ENCODE measurements around the gene HDAC4. TPM values are rescaled to one million over a fixed set of nuclear protein-coding genes. Genes with fewer than 3 reads are reported as not detected.

The HDAC4 gene
- total and polyA plus RNA-seq, 9 of the 15 experiments (the other 6 are each of a cell fraction or from before 2014, with no cell fraction given) = 0.11 to 20.2 (median 4.0) TPM

DNA sequence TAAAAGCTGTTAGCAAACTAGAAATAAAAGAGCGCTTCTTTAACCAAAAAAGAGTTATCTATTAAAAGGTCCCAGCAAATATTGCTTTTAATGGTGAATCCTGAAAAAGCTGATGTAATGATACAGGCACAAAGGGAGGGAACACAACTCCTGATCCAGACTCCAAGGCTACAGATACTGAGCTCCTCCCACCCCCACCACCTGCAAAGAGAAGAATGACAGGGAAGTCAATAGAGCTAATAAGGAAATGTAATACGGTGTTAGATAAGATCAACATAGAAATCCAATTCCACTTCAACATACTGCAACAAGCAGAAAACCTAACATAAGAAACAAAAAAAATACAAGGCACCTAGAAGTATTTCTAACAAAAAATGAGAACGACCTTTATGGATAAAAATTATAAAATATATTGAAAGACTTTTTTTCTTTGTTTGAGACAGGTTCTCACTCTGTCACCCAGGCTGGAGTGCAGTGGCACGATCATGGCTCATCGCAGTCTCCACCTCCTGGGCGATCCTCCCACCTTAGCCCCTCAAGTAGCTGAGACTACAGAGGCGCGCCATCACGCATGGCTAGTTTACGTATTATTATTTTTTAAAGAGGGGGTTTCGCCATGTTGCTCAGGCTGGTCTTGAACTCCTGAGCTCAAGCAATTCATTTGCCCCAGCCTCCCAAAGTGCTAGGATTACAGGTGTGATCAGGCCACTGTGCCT, 192.2 kb downstream of the HDAC4 start (continued):
- TF ChIP-seq, protein P1, sequence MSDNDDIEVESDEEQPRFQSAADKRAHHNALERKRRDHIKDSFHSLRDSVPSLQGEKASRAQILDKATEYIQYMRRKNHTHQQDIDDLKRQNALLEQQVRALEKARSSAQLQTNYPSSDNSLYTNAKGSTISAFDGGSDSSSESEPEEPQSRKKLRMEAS (CRISPR knock-in tag; IDR thresholded peaks at IDR 0.05) = no peak
- TF ChIP-seq FOXM1 (IDR thresholded peaks at IDR 0.05; ENCODE audit: low read depth) (no peak), FOXM1 (CRISPR knock-in tag; IDR thresholded peaks at IDR 0.05; ENCODE audit: low read depth) (no peak), SIRT6 (IDR thresholded peaks at IDR 0.05; ENCODE audit: low read depth, low read length) (no peak)

DNA sequence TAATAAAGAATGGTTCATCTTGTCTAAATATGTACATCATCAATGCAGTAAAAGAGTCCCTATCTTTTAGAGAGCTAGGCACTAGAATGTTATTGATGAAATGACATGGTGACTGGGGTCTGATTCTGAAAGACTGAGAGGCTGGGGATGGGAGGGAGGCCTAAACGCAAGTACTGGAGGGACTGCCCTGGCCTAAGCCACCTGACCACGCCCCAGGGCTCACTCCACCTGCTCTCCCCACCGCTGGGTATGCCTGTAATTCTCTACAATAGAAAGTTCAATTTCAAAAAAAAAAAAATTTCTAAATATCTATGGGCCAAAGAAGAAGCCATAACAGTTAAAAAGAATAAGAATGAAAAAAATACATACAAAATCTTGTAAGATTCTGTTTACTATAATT, 194.0 kb downstream of the HDAC4 start:
- intact Hi-C loops (cut with micrococcal nuclease) = no loop called here
- Histone ChIP-seq H3K4me3 (no peak overlapping the region), H3K9ac (ENCODE audit: insufficient read depth in 1 of 2, low read depth in 2 of 2, low read length in 2 of 2) (no peak overlapping the region), H3K27ac (ENCODE audit: extremely low read depth, low read depth, low read length) (no peak overlapping the region), H3K4me1 (replicated peaks in 1 of 2; ENCODE audit: control insufficient read depth in 2 of 2, insufficient read depth in 2 of 2, low read length in 2 of 2) (no peaks in the 10 kb centered on the region; a peak in 2 of 5 replicates), H3K4me2 (ENCODE audit: insufficient read depth, low read length) (no peak overlapping the region), H3K36me3 (ENCODE audit: control insufficient read depth, insufficient read depth, low read length) (no peaks in the 10 kb centered on the region), H3K79me2 (ENCODE audit: control insufficient read depth, insufficient read depth, low read length) (no peaks in the 10 kb centered on the region), H2AFZ (ENCODE audit: low read depth, low read length) (no peak overlapping the region), H3K27me3 (ENCODE audit: control insufficient read depth in 2 of 2, insufficient read depth in 2 of 2, low read length in 2 of 2) (no peaks in the 10 kb centered on the region), H4K20me1 (replicated peaks; ENCODE audit: control insufficient read depth, insufficient read depth, low read length) (no peaks in the 10 kb centered on the region), H3K9me3 (replicated peaks; ENCODE audit: control insufficient read depth, insufficient read depth, low read depth, low read length) (no peaks in the 10 kb centered on the region), H3K9me1 (ENCODE audit: control insufficient read depth, insufficient read depth, low read length) (no peaks in the 10 kb centered on the region)
- CTCF ChIA-PET (ENCODE audit: low intra/inter-chr PET ratio) = no interaction called here
- TF ChIP-seq TAF7 (tag; IDR thresholded peaks at IDR 0.05) (no peak), CTBP1 (IDR thresholded peaks at IDR 0.05; ENCODE audit: borderline replicate concordance) (no peak), SAP30 (IDR thresholded peaks at IDR 0.05; ENCODE audit: borderline replicate concordance, insufficient read depth, low read depth, low read length, poor library complexity, severe bottlenecking) (no peak)
- POLR2A ChIA-PET = no interaction called here
- ATAC-seq = no peak
- BruUV-seq (replicated peaks) = no TSS peak
- no peak for FAIRE-seq
- 66% methylated on average over 2 of the region's 3 CpGs for WGBS (ENCODE audit: insufficient coverage, low coverage, missing lambda C conversion rate)
- in situ Hi-C loops (cut with MboI) = no loop called here
- no peak for DNase-seq (ENCODE audit: extremely low read depth in 1 of 4, low spot score in 3 of 4)
